Muscle of leg (tissue), 11 donors: Measurements from ENCODE around the gene PROKR1. TPM values are rescaled to one million over a fixed set of nuclear protein-coding genes. Genes with fewer than 3 reads are reported as not detected.

Source experiments
- DNase-seq: peaks from one replicate; pipeline ENCODE4 v3.0.0; 2013
- H3K27ac ChIP-seq: one replicate; pipeline ENCODE4 v1.5.1; 2013; ENCODE audit warnings: mild to moderate bottlenecking, low read length, control low read depth
- H3K27me3 ChIP-seq: one replicate; pipeline ENCODE4 v1.6.1; 2013; ENCODE audit warnings: low read length; ENCODE audit not compliant: control insufficient read depth, insufficient read depth
- H3K36me3 ChIP-seq: one replicate; pipeline ENCODE4 v1.6.1; 2013; ENCODE audit warnings: low read length; ENCODE audit not compliant: control insufficient read depth, insufficient read depth
- H3K4me1 ChIP-seq: one replicate; pipeline ENCODE4 v1.6.1; 2013; ENCODE audit warnings: low read length; ENCODE audit not compliant: control insufficient read depth, insufficient read depth
- H3K4me3 ChIP-seq: one replicate; pipeline ENCODE4 v1.5.1; 2013; ENCODE audit warnings: low read length, control low read depth
- H3K9me3 ChIP-seq: replicated peaks from 2 replicates; pipeline ENCODE4 v1.6.1; 2013; ENCODE audit warnings: low read depth, low read length; ENCODE audit not compliant: control insufficient read depth
- WGBS: methylation state at CpG from one replicate; pipeline ENCODE4 v1.1.5; 2013; ENCODE audit warnings: missing lambda C conversion rate; ENCODE audit not compliant: insufficient coverage; 5-methylcytosine and 5-hydroxymethylcytosine counted together
- polyA plus RNA-seq, 8 donors: library from polyadenylated mRNA; unstranded; fragments of 120-200 nt; gene quantifications; one replicate each; pipeline versions ENCODE4 v1.2.1 to v1.2.3, GENCODE V29; 2013; ENCODE audit warnings: inconsistent platforms in 1 of 8, low replicate concordance in 1 of 8; ENCODE audit not compliant: insufficient read length in 8 of 8, insufficient read depth in 1 of 8
- total RNA-seq: library from RNA; stranded (reverse); fragments of 120-200 nt; gene quantifications from one replicate; pipeline ENCODE4 v1.2.4, GENCODE V29; 2013

PROKR1 gene
- total and polyA plus RNA-seq, 9 donors: 0.79 to 4.8 (median 2.4) TPM

GRCh38 chr2:68607837-68608236, 35.5 kb upstream of the PROKR1 start:
- no peak overlapping the region for H3K27ac ChIP-seq
- H3K36me3 ChIP-seq: no peaks in the 10 kb centered on the region
- no peaks in the 10 kb centered on the region for H3K4me1 ChIP-seq
- no peak for DNase-seq
- H3K9me3 ChIP-seq: peaks cover 5% of the 10 kb centered on the region
- no peaks in the 10 kb centered on the region for H3K27me3 ChIP-seq
- no peak overlapping the region for H3K4me3 ChIP-seq

DNA sequence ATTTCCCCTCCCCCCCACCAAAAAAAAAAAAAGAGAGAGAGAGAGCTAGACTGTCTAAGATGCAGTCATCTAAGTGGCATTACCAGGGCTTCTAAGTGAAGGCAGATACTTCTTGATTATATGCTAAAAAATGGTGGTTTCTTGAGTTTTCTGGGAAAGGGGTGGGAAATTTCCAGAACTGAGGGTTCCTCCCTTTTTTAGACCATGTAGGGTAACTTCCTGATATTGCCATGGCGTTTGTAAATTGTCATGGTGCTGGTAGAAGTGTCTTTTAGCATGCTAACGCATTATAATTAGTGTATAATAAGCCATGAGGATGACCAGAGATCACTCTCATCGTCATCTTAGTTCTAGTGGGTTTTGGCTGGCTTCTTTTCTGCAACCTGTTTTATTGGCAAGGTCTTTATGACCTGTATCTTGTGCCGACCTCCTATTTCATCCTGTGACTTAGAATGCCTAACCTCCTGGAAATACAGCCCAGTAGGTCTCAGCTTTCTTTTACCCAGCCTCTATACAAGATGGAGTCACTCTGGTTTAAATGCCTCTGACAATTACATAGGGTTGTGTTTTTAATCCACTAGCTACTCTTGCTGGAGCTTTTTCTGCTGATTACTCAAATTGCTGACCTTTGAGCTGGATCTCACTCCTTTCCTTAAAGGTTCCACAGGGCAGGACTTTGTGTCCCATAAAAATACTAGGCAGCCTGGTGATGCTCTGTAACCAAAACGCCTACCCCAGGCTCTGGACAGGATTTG, 30.4 kb upstream of the PROKR1 start:
- no peaks in the 10 kb centered on the region for H3K4me1 ChIP-seq
- DNase-seq: no peak
- H3K4me3 ChIP-seq: no peak overlapping the region
- 100% methylated on average over 1 of the region's 5 CpGs for WGBS
- no peaks in the 10 kb centered on the region for H3K27me3 ChIP-seq
- no peak overlapping the region for H3K27ac ChIP-seq
- no peaks in the 10 kb centered on the region for H3K36me3 ChIP-seq
- H3K9me3 ChIP-seq: peaks cover 3% of the 10 kb centered on the region

DNA sequence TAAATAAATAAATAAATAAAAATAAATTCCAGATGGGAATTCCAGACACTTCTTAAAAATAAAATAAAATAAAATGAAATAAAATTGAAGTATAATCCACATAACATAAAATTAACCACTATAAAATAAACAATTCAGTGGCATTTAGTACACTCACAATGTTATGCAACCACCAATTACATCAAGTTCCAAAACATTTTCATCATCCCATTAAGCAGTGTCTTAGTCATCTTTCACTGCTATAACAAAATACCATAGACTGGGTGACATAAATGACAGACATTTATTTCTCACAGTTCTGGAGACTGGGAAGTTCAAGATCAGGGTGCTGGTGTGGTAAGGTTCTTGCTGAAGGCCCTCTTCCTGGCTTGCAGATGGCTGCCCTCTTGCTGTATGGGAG, 22.6 kb upstream of the PROKR1 start:
- H3K36me3 ChIP-seq: no peaks in the 10 kb centered on the region
- no peak for DNase-seq
- no peak overlapping the region for H3K4me3 ChIP-seq
- peaks cover 2% of the 10 kb centered on the region for H3K9me3 ChIP-seq
- H3K27me3 ChIP-seq: no peaks in the 10 kb centered on the region
- no peaks in the 10 kb centered on the region for H3K4me1 ChIP-seq
- H3K27ac ChIP-seq: no peak overlapping the region

DNA sequence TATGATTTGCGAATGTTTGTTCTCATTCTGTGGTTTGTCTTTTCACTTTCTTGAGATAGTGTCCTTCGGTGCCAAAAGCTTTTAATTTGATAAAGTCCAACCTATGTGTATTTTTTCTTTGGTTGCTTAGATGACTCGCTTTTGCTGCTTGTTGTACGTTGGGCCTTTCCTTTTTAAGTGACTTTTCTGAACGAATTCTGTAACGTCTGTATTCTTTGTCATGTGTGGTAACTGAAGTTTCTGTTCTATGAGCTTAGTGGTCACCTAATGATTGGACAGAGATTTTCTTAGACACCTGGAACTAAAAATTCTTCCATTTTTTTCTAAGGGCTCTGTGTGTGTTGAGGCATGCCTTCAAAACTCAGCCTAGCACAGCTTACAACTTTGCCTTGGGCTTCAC, 19.6 kb upstream of the PROKR1 start:
- WGBS: 93% methylated on average over 2 of the region's 6 CpGs

GRCh38 chr2:68627615-68628014, 15.8 kb upstream of the PROKR1 start:
- Histone ChIP-seq H3K27me3 (no peaks in the 10 kb centered on the region), H3K36me3 (no peaks in the 10 kb centered on the region), H3K4me1 (no peaks in the 10 kb centered on the region), H3K27ac (no peak overlapping the region), H3K4me3 (no peak overlapping the region), H3K9me3 (no peaks in the 10 kb centered on the region)
- no peak for DNase-seq
- 90% methylated on average over 2 of the region's 3 CpGs for WGBS

More for the DNA sequence above, 19.6 kb upstream of the PROKR1 start:
- no peak for DNase-seq
- H3K4me3 ChIP-seq: no peak overlapping the region
- no peaks in the 10 kb centered on the region for H3K4me1 ChIP-seq
- peaks cover 2% of the 10 kb centered on the region for H3K9me3 ChIP-seq
- H3K36me3 ChIP-seq: no peaks in the 10 kb centered on the region
- no peaks in the 10 kb centered on the region for H3K27me3 ChIP-seq
- no peak overlapping the region for H3K27ac ChIP-seq

DNA sequence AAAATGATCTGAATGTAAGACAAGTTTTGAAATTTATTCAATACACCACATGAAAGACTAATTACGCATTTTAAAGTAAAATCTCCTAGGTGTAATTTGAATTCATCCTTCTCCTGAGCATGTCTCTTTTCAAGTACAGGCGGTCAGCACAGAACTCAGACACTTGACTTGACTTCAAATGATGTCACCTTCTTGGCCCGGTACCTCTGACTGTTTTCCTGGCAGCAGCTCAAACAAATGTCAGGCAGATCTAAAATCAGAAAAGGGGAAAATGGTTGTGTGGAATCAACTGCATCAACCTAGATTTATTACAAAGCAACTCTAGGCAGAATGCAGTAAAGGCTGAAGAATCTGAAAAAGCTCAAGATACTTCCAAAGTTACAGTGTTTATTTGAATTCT, 11.4 kb upstream of the PROKR1 start:
- no peak overlapping the region for H3K4me3 ChIP-seq
- no peaks in the 10 kb centered on the region for H3K4me1 ChIP-seq
- DNase-seq: peak; percentile 25
- H3K27me3 ChIP-seq: no peaks in the 10 kb centered on the region
- H3K27ac ChIP-seq: no peak overlapping the region
- no peaks in the 10 kb centered on the region for H3K36me3 ChIP-seq
- no peaks in the 10 kb centered on the region for H3K9me3 ChIP-seq
- WGBS: 33% methylated on average over 1 of the region's 3 CpGs

DNA sequence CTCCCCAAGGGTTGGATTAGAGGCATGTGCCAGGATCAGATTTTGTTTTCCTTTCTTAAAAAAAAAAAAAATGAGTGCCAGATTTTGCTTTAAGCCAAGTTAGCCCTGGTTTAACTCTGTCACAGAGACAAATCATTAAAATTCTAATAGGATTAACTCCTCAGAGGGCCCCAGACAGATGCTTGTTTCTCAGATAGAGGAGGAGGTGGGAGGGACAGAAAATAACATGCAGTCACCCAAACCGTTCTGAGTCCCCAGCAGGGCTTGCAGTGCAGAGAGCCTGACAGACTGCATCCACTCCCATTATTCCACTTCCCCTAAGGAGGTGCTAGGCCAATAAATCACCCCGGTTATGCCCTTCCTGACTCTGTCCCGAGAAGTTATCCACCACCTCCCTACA, 6.3 kb upstream of the PROKR1 start:
- no peak overlapping the region for H3K27ac ChIP-seq
- H3K9me3 ChIP-seq: no peaks in the 10 kb centered on the region
- no peaks in the 10 kb centered on the region for H3K36me3 ChIP-seq
- H3K4me1 ChIP-seq: no peaks in the 10 kb centered on the region
- H3K4me3 ChIP-seq: no peak overlapping the region
- H3K27me3 ChIP-seq: peaks cover 2% of the 10 kb centered on the region
- no CpG with 5 or more reads among the region's 3 CpGs for WGBS
- DNase-seq: no peak

GRCh38 chr2:68643874-68644485, 601 bp downstream of the PROKR1 start:
- WGBS: 0% methylated on average over 7 of the region's 17 CpGs
- no peak overlapping the region for H3K27ac ChIP-seq
- H3K4me3 ChIP-seq: peak overlapping the region; percentile 55
- no peaks in the 10 kb centered on the region for H3K9me3 ChIP-seq
- peaks cover 10% of the 10 kb centered on the region for H3K4me1 ChIP-seq
- DNase-seq: no peak
- H3K36me3 ChIP-seq: no peaks in the 10 kb centered on the region
- H3K27me3 ChIP-seq: peaks cover 45% of the 10 kb centered on the region

DNA sequence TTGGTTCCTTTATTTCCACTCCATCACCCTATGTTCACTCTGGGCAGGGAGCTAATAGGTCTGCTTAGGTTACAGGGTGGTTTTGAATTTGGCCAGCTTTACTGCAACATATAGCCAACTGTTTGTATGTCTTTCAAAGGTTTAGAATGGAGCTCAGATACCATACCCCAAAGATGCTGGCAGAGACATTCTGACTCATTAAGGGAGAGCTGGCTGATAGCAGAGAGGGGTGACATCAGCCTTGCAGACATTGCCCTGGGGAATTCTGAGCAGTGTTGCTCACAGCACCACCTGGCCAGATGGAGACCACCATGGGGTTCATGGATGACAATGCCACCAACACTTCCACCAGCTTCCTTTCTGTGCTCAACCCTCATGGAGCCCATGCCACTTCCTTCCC, 2.1 kb downstream of the PROKR1 start:
- Histone ChIP-seq H3K4me1 (peaks cover 10% of the 10 kb centered on the region), H3K27ac (no peak overlapping the region), H3K27me3 (peaks cover 45% of the 10 kb centered on the region), H3K36me3 (no peaks in the 10 kb centered on the region), H3K9me3 (no peaks in the 10 kb centered on the region), H3K4me3 (no peak overlapping the region)
- no peak for DNase-seq

DNA sequence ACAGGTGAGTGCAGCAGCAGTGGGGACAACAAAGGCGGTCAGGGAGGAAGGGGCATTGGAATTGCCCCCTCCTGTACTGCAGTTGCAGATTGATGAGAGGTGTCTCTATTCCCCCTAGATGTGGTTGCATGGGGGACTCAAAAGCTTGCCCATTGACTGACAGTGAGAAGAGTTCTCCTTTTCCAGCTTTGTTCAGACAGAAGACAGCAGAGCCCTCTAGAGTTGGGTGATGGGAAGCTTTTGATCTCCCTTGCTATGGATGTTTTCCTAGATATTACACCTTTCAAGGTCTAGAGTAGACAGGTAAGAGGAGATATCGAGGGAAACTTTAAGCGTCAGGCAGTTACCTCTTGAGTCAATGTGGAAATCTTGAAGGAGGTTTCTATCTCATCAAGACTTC, 2.9 kb downstream of the PROKR1 start:
- DNase-seq: no peak
- Histone ChIP-seq H3K27me3 (peaks cover 47% of the 10 kb centered on the region), H3K36me3 (no peaks in the 10 kb centered on the region), H3K4me1 (peaks cover 10% of the 10 kb centered on the region), H3K4me3 (no peak overlapping the region), H3K9me3 (no peaks in the 10 kb centered on the region), H3K27ac (no peak overlapping the region)
- no CpG with 5 or more reads among the region's 3 CpGs for WGBS

- 100% methylated on average over 1 of the region's 1 CpG for WGBS
- no peak overlapping the region for H3K27ac ChIP-seq
- peaks cover 3% of the 10 kb centered on the region for H3K4me1 ChIP-seq
- no peaks in the 10 kb centered on the region for H3K9me3 ChIP-seq
- DNase-seq: no peak
- H3K27me3 ChIP-seq: peaks cover 18% of the 10 kb centered on the region
- no peaks in the 10 kb centered on the region for H3K36me3 ChIP-seq
- H3K4me3 ChIP-seq: no peak overlapping the region
These were observed 7.3 kb downstream of the PROKR1 start for GRCh38 chr2:68650645-68651044.
